NCI-H1436 treated with DMSO at 0.1 percent for 48 hours (cell line): ENCODE measurements around the gene TRABD.

Source experiments
- DNase-seq: peaks from one replicate; lab custom pipeline; 2025; lab: John Stamatoyannopoulos, UW

The TRABD gene

GRCh38 chr22:50238755-50239154 is 53.0 kb downstream of the TRABD start:
- no peak for DNase-seq

- DNase-seq = no peak
Measured at GRCh38 chr22:50242406-50242949, 56.8 kb downstream of the TRABD start.

GRCh38 chr22:50243685-50244419 is 58.1 kb downstream of the TRABD start:
- DNase-seq = no peak

- peak; percentile 47 for DNase-seq
Measured at GRCh38 chr22:50244420-50245213, 58.9 kb downstream of the TRABD start, which contains the start of gene TUBGCP6. TSS of gene TUBGCP6 (minus strand) at chr22:50245023. CDS start at chr22:50244459, 564 bp downstream.

GRCh38 chr22:50245214-50246072 is 59.7 kb downstream of the TRABD start:
- DNase-seq = no peak

GRCh38 chr22:50246242-50247175 is 60.8 kb downstream of the TRABD start:
- DNase-seq = no peak

- no peak for DNase-seq
Measured at GRCh38 chr22:50247748-50248147, 62.0 kb downstream of the TRABD start.

- no peak for DNase-seq
Measured at GRCh38 chr22:50248196-50249081, 62.7 kb downstream of the TRABD start.
